H1 (cell line): Measurements from ENCODE around the gene ZDHHC22. TPM values are rescaled to one million over a fixed set of nuclear protein-coding genes. Genes with fewer than 3 reads are reported as not detected.

Experiments used
- ASH2L ChIP-seq: fragments of 200-600, 300-600 bp; sonication (generic); IDR thresholded peaks from one replicate; pipeline ENCODE4 v1.7.1; 2017; ENCODE audit warnings: low read length
- CHD2 ChIP-seq: IDR thresholded peaks from 2 replicates; pipeline ENCODE4 v1.6.1; 2012; ENCODE audit warnings: low read length, improper control_type of control experiment
- MAFK ChIP-seq: IDR thresholded peaks from 2 replicates; pipeline ENCODE4 v1.6.1; 2012; ENCODE audit warnings: low read depth, mild to moderate bottlenecking, improper control_type of control experiment, low read length
- POLR2A ChIP-seq, 2 experiments: IDR thresholded peaks; 1 replicate in 1 of 2; 2 replicates in 1 of 2; pipeline ENCODE4 v1.6.1; 2011; ENCODE audit warnings: low read depth in 2 of 2, low read length in 2 of 2, mild to moderate bottlenecking in 2 of 2; ENCODE audit errors: control extremely low read depth in 1 of 2
- ZNF274 ChIP-seq: IDR thresholded peaks from 2 replicates; pipeline ENCODE4 v1.7.0; 2012; ENCODE audit warnings: low read length, borderline replicate concordance; ENCODE audit errors: extremely low read depth
- polyA plus RNA-seq, 7 experiments: library from polyadenylated mRNA; depleted of rRNA in 3 of 7; stranded (reverse) in 5 of 7; unstranded in 2 of 7; fragments of >200 nt in 5 of 7; fragments of 200-250 nt in 2 of 7; gene quantifications; 1 replicate in 5 of 7; 2 replicates in 1 of 7; 4 replicates in 1 of 7; pipeline versions ENCODE4 v1.2.1 to v1.2.3, GENCODE V29; 2011 to 2013; ENCODE audit warnings: missing spikeins in 2 of 7, mixed read lengths in 2 of 7
- total RNA-seq: library from RNA; stranded (reverse); fragmentation: NEBNext Ultra II Directional; extraction: Animal tissue kit (Norgen Biotek cat#: 25700); gene quantifications from 2 replicates; pipeline ENCODE4 v1.2.1, GENCODE V29; 2021
- TF ChIP-seq, protein P1 (sequence below): IDR thresholded peaks from 2 replicates; pipeline ENCODE4 v1.6.1; 2012; ENCODE audit warnings: inconsistent platforms

ZDHHC22 gene
- total and polyA plus RNA-seq, 2 of the 8 experiments (the other 6 are each of a cell fraction or from before 2014, with no cell fraction given), result 23.8 to 55.2 TPM

DNA sequence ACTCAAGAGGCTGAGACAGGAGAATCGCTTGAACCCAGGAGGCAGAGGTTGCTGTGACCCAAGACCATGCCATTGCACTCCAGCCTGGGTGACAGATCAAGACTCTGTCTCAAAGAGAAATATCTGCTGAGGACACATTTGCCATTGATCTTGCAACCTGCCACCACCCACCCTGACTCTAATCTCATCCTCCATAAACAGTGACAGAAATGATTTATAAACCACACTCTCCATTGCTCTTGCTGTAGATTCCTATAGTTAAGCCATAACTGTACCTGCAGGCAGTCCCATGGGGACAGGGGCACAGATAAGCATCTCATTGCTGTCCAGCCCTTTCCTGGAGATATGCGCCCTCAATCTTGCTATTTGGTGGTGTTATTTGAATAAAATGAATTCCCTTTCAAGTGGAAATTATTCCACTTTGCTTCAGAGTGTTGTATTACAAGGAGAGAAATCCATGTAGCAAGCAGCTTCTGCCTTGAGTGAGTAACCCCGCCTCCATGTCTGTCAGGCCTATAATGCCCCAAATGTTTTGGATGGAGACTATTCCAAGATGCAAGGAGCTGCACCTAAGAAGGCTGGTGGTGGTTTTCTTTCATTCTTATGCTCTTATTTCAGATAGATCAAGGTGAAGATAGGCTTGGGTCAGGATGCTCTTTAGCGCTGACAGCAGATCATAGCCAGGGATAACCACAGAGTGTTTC, 3.0 kb upstream of the ZDHHC22 start (continued):
- TF ChIP-seq MAFK, result no peak
- no peak for TF ChIP-seq ASH2L
- TF ChIP-seq, protein P1, sequence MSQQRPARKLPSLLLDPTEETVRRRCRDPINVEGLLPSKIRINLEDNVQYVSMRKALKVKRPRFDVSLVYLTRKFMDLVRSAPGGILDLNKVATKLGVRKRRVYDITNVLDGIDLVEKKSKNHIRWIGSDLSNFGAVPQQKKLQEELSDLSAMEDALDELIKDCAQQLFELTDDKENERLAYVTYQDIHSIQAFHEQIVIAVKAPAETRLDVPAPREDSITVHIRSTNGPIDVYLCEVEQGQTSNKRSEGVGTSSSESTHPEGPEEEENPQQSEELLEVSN, result no peak
- TF ChIP-seq ZNF274, result no peak
- no peak for TF ChIP-seq CHD2
- TF ChIP-seq POLR2A (IDR thresholded peaks at IDR 0.05; ENCODE audit: control extremely low read depth in 1 of 2, low read depth in 2 of 2, low read length in 2 of 2), result no peak
